Measurements from ENCODE around the gene FAF2.

The FAF2 gene

GRCh38 chr5:176524138-176524537 lies 76.0 kb downstream of the FAF2 start:
- no peak overlapping the region for H3K27ac ChIP-seq
- TF ChIP-seq ZFX (IDR thresholded peaks at IDR 0.05), result no peak
- no peak for TF ChIP-seq CTCF (conservative IDR thresholded peaks at IDR 0.05)

- no peak overlapping the region for H3K27ac ChIP-seq
- no peak for TF ChIP-seq ZFX (IDR thresholded peaks at IDR 0.05)
- TF ChIP-seq CTCF (conservative IDR thresholded peaks at IDR 0.05), result no peak
Observed at GRCh38 chr5:176524987-176525386, 76.8 kb downstream of the FAF2 start.

GRCh38 chr5:176525677-176526076 lies 77.5 kb downstream of the FAF2 start:
- no peak overlapping the region for H3K27ac ChIP-seq
- TF ChIP-seq CTCF (conservative IDR thresholded peaks at IDR 0.05) (no peak), ZFX (IDR thresholded peaks at IDR 0.05) (no peak)

- TF ChIP-seq CTCF (conservative IDR thresholded peaks at IDR 0.05) (no peak), ZFX (IDR thresholded peaks at IDR 0.05) (no peak)
- no peak overlapping the region for H3K27ac ChIP-seq
Observed at GRCh38 chr5:176526462-176526861, 78.3 kb downstream of the FAF2 start.

GRCh38 chr5:176527246-176528222 lies 79.3 kb downstream of the FAF2 start:
- TF ChIP-seq ZFX (IDR thresholded peaks at IDR 0.05) (no peak), CTCF (conservative IDR thresholded peaks at IDR 0.05) (no peak)

GRCh38 chr5:176528301-176528700 lies 80.1 kb downstream of the FAF2 start:
- TF ChIP-seq CTCF (conservative IDR thresholded peaks at IDR 0.05) (no peak), ZFX (IDR thresholded peaks at IDR 0.05) (no peak)
- H3K27ac ChIP-seq, result no peak overlapping the region

More at GRCh38 chr5:176527246-176528222, 79.3 kb downstream of the FAF2 start:
- H3K27ac ChIP-seq, result no peak overlapping the region

DNA sequence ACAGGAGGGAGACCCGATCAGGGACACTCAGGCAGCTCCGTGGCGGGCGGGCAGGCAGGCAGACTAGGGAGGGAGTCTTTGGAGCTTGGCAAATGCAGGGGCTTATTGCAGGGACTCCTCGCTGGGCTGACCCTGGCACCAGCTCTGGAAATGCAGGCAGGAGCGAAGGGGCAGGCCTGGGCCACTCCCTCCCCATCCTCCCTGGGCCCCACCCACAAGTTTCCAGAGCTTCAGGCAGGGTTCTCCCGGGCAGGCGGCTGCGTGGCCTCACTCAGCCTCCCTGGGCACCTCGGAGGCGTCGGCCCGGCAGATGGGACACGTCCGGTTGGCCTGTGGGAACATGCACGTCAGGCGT lies 80.6 kb downstream of the FAF2 start:
- TF ChIP-seq CTCF (conservative IDR thresholded peaks at IDR 0.05), result no peak
- H3K27ac ChIP-seq, result no peak overlapping the region
